SU-DHL-6 (cell line): ENCODE measurements around the gene NOC2L.

Experiments
- H2AFZ ChIP-seq: fragments of 200-600 bp; sonication (generic); 2 replicates; pipeline ENCODE4 v1.6.1; 2014; ENCODE audit warnings: low read depth, mild to moderate bottlenecking, moderate library complexity, mixed read lengths, antibody characterized with exemption, low read length; ENCODE audit not compliant: severe bottlenecking
- H3F3A ChIP-seq: fragments of 200-600 bp; shearing (Covaris generic); 2 replicates; pipeline ENCODE4 v1.6.0; 2016; ENCODE audit warnings: antibody characterized with exemption, mild to moderate bottlenecking; ENCODE audit not compliant: insufficient read depth
- H3K27ac ChIP-seq: fragments of 200-600 bp; sonication (generic); 2 replicates; pipeline ENCODE4 v1.5.1; 2016; ENCODE audit warnings: low read depth, mild to moderate bottlenecking, low read length, moderate library complexity, mixed read lengths
- H3K27me3 ChIP-seq: fragments of 200-600 bp; sonication (generic), shearing (Covaris generic); 2 replicates; pipeline ENCODE4 v1.6.0; 2014; ENCODE audit warnings: mild to moderate bottlenecking, low read length
- H3K36me3 ChIP-seq: fragments of 200-600 bp; sonication (generic); 2 replicates; pipeline ENCODE4 v1.6.1; 2014; ENCODE audit warnings: mild to moderate bottlenecking, low read length, mixed read lengths
- H3K4me2 ChIP-seq: fragments of 300-600, 200-600 bp; shearing (Covaris generic), sonication (generic); 2 replicates; pipeline ENCODE4 v1.6.0; 2014; ENCODE audit warnings: low read length, low read depth, mild to moderate bottlenecking; ENCODE audit not compliant: poor library complexity, severe bottlenecking
- H3K4me3 ChIP-seq: fragments of 200-600 bp; sonication (generic); 2 replicates; pipeline ENCODE4 v1.5.1; 2014; ENCODE audit warnings: antibody characterized with exemption, low read length, mild to moderate bottlenecking, mixed read lengths; ENCODE audit not compliant: insufficient read depth, poor library complexity, severe bottlenecking
- H3K79me2 ChIP-seq: fragments of 200-600 bp; sonication (generic); 2 replicates; pipeline ENCODE4 v1.6.1; 2014; ENCODE audit warnings: mild to moderate bottlenecking, low read length, moderate library complexity; ENCODE audit not compliant: insufficient read depth
- H3K9ac ChIP-seq: fragments of 200-600 bp; sonication (generic); 2 replicates; pipeline ENCODE4 v1.7.0; 2014; ENCODE audit warnings: mild to moderate bottlenecking, low read length
- H3K9me2 ChIP-seq: fragments of 200-600 bp; sonication (generic); replicated peaks from 2 replicates; pipeline ENCODE4 v1.6.1; 2014; ENCODE audit warnings: low read length; ENCODE audit not compliant: insufficient read depth
- H3K9me3 ChIP-seq: fragments of 200-600 bp; sonication (generic); 2 replicates; pipeline ENCODE4 v1.6.1; 2014; ENCODE audit warnings: low read length, mixed read lengths; ENCODE audit not compliant: insufficient read depth
- H4K20me1 ChIP-seq: fragments of 200-600 bp; sonication (generic); 2 replicates; pipeline ENCODE4 v1.6.1; 2014; ENCODE audit warnings: low read depth, mild to moderate bottlenecking, antibody characterized with exemption, low read length, moderate library complexity, mixed read lengths
- EZH2phosphoT487 ChIP-seq: fragments of 200-600 bp; sonication (generic), shearing (Covaris generic); conservative IDR thresholded peaks from 2 replicates; pipeline ENCODE4 v1.6.1; 2018; ENCODE audit warnings: mild to moderate bottlenecking, antibody characterized with exemption, low read length, moderate library complexity, mixed read lengths
- TF ChIP-seq, protein P1 (sequence below): fragments of 200-600 bp; sonication (generic); IDR thresholded peaks from one replicate; pipeline ENCODE4 v1.5.1; 2017; ENCODE audit warnings: antibody characterized with exemption, mild to moderate bottlenecking, low read length, moderate library complexity; ENCODE audit not compliant: insufficient read depth, poor library complexity, severe bottlenecking

NOC2L gene

GRCh38 chr1:985126-985525 lies 26.1 kb upstream of the NOC2L start:
- Histone ChIP-seq H3K9me3 (no peaks in the 10 kb centered on the region), H3K27ac (no peak overlapping the region), H3F3A (no peaks in the 10 kb centered on the region), H3K4me3 (no peak overlapping the region), H2AFZ (no peak overlapping the region), H3K36me3 (no peaks in the 10 kb centered on the region), H3K79me2 (no peaks in the 10 kb centered on the region), H3K9me2 (no peaks in the 10 kb centered on the region), H4K20me1 (no peaks in the 10 kb centered on the region), H3K9ac (no peak overlapping the region), H3K27me3 (no peaks in the 10 kb centered on the region), H3K4me2 (no peak overlapping the region)
- no peak for TF ChIP-seq EZH2phosphoT487

- Histone ChIP-seq H3K79me2 (no peaks in the 10 kb centered on the region), H3K36me3 (no peaks in the 10 kb centered on the region), H3K4me3 (no peak overlapping the region), H4K20me1 (no peaks in the 10 kb centered on the region), H3K9ac (no peak overlapping the region), H3F3A (no peaks in the 10 kb centered on the region), H3K27me3 (no peaks in the 10 kb centered on the region), H3K9me2 (no peaks in the 10 kb centered on the region), H3K9me3 (no peaks in the 10 kb centered on the region), H3K27ac (no peak overlapping the region), H3K4me2 (no peak overlapping the region), H2AFZ (no peak overlapping the region)
- TF ChIP-seq EZH2phosphoT487, result no peak
- TF ChIP-seq, protein P1, sequence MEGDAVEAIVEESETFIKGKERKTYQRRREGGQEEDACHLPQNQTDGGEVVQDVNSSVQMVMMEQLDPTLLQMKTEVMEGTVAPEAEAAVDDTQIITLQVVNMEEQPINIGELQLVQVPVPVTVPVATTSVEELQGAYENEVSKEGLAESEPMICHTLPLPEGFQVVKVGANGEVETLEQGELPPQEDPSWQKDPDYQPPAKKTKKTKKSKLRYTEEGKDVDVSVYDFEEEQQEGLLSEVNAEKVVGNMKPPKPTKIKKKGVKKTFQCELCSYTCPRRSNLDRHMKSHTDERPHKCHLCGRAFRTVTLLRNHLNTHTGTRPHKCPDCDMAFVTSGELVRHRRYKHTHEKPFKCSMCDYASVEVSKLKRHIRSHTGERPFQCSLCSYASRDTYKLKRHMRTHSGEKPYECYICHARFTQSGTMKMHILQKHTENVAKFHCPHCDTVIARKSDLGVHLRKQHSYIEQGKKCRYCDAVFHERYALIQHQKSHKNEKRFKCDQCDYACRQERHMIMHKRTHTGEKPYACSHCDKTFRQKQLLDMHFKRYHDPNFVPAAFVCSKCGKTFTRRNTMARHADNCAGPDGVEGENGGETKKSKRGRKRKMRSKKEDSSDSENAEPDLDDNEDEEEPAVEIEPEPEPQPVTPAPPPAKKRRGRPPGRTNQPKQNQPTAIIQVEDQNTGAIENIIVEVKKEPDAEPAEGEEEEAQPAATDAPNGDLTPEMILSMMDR, result no peak
Measured at GRCh38 chr1:984476-984814, 25.4 kb upstream of the NOC2L start.

GRCh38 chr1:983798-984475 lies 24.9 kb upstream of the NOC2L start:
- H3K79me2 ChIP-seq, result no peaks in the 10 kb centered on the region
- H3K9me3 ChIP-seq, result no peaks in the 10 kb centered on the region
- TF ChIP-seq, protein P1, result peak; percentile 63
- no peak for TF ChIP-seq EZH2phosphoT487
- H3K9ac ChIP-seq, result no peak overlapping the region
- H3K36me3 ChIP-seq, result no peaks in the 10 kb centered on the region
- H4K20me1 ChIP-seq, result no peaks in the 10 kb centered on the region
- no peaks in the 10 kb centered on the region for H3F3A ChIP-seq
- no peak overlapping the region for H3K27ac ChIP-seq
- H3K4me3 ChIP-seq, result no peak overlapping the region
- H2AFZ ChIP-seq, result no peak overlapping the region
- H3K9me2 ChIP-seq, result no peaks in the 10 kb centered on the region
- no peaks in the 10 kb centered on the region for H3K27me3 ChIP-seq
- H3K4me2 ChIP-seq, result no peak overlapping the region

DNA sequence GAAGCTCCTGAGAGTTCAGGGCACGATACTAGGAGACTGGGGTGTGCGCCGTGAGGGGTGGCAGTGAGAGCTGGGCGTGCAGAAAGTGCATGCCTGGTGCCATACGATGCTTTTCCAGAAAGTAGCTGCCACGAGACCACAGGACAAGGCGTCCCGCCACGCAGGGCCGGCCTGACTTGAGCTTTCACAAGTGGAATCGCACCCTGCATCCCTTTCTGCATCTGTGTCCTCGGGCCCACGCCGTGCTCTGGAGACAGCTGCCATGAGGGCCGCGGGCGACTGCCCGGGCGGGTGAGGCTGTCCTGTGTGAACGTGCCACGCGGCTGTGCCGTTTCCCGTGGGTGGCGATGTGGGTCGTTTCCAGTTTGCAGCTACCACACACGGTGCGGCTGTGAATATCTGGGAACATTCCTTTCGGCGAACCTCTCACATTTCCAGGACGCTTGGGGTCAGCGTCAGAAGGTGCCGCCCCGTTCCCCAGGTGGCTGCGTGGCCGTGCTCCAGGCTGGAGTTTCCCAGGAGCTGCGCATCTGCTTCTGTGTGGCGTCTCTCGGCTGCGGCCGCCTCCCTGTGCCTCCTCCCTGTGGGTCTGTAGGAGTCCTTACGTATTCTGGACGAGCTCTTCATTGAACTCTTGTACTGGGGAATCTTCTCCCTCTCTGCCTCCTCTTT lies 23.8 kb upstream of the NOC2L start:
- Histone ChIP-seq H3K27me3 (no peaks in the 10 kb centered on the region), H3K9ac (no peak overlapping the region), H3K9me2 (no peaks in the 10 kb centered on the region), H3K36me3 (no peaks in the 10 kb centered on the region), H3K9me3 (no peaks in the 10 kb centered on the region), H2AFZ (no peak overlapping the region), H4K20me1 (no peaks in the 10 kb centered on the region), H3K79me2 (no peaks in the 10 kb centered on the region), H3K4me3 (no peak overlapping the region), H3K27ac (no peak overlapping the region), H3F3A (no peaks in the 10 kb centered on the region), H3K4me2 (no peak overlapping the region)
- TF ChIP-seq, protein P1, result no peak
- no peak for TF ChIP-seq EZH2phosphoT487
